Activated B cell treated with CpG ODN at 0.5 μM for 24 hours (primary cell): ENCODE results near the gene TBXAS1. TPM values are rescaled to one million over a fixed set of nuclear protein-coding genes. Genes with fewer than 3 reads are reported as not detected.

Source experiments
- ATAC-seq: fragments of 200-7000 bp; cut with Tn5 transposase; one replicate; pipeline ENCODE4 v1.10.0; 2021; ENCODE audit warnings: low read depth, mild to moderate bottlenecking, moderate library complexity
- CTCF ChIA-PET: fragments of 350-600 bp; sonication (Branson Sonifier 250); formaldehyde crosslinking; loops from one replicate; lab custom pipeline; 2021; ENCODE audit warnings: antibody characterized with exemption; lab: Charles Lee
- POLR2A ChIA-PET: fragments of 350-600 bp; sonication (Branson Sonifier 250); formaldehyde crosslinking; loops from one replicate; lab custom pipeline; 2021; ENCODE audit warnings: antibody characterized with exemption; lab: Charles Lee
- DNase-seq: peaks from one replicate; pipeline ENCODE4 v3.0.0; 2022
- H3K27ac Mint-ChIP-seq: one replicate; pipeline ENCODE4 v1.8.0; 2020; ENCODE audit warnings: mixed read lengths
- H3K27me3 Mint-ChIP-seq: one replicate; pipeline ENCODE4 v1.8.0; 2021; ENCODE audit warnings: mixed read lengths
- H3K36me3 Mint-ChIP-seq: one replicate; pipeline ENCODE4 v1.8.0; 2021; ENCODE audit warnings: low read depth, mixed read lengths
- H3K4me1 Mint-ChIP-seq: one replicate; pipeline ENCODE4 v1.8.0; 2021; ENCODE audit warnings: mixed read lengths
- H3K4me3 Mint-ChIP-seq: one replicate; pipeline ENCODE4 v1.8.0; 2020; ENCODE audit warnings: mild to moderate bottlenecking, mixed read lengths
- H3K9me3 Mint-ChIP-seq: one replicate; pipeline ENCODE4 v1.8.0; 2020; ENCODE audit warnings: mixed read lengths
- intact Hi-C: fragments of 100-400 bp; cut with micrococcal nuclease; formaldehyde crosslinking; loops from one replicate; pipeline ENCODE4 v1.15.1; 2024
- total RNA-seq: library from RNA; stranded (reverse); gene quantifications from 2 replicates; pipeline ENCODE4 v1.2.3, GENCODE V29; 2022
- TF ChIP-seq, protein P1 (sequence below): fragments of 200-600 bp; IDR thresholded peaks from one replicate; pipeline ENCODE4 v1.8.0; 2022; ENCODE audit warnings: antibody characterized with exemption, mild to moderate bottlenecking

Gene TBXAS1
- 2.0 and 3.8 TPM in 2 replicates for total RNA-seq

DNA sequence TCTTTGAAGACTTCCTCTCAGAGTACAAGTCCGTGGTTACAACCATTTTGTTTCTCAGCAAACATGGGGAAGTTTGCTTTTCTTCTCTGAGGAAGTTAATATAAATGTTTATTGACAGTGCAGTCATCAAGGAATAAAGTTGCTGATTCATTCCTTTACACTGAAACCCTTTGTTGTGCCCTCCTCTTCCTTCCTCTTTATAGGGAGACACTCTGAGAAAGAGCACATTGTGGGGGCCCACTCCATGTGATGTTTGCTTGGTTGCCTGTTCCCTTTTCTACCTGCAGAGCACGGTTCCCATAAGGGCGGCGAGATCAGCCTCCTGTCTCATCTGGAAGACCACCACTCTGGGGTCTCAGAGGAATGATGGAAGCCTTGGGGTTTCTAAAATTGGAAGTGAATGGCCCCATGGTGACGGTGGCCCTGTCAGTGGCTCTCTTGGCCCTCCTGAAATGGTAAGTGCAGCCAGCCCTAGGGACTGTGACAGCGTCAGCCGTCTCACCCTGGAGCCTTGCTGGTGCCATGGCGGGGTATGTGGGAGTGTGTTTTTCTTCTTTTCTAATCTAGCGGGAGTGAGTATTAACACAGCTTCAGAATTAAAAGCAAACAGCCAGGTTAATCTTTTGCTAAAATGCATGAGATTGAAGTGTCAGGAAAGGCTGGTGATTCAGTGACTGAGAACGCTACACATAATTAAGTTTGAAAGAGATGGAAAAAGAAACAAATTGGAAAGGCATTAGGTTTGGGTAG, at the start of gene TBXAS1:
Gene TBXAS1 (plus strand): TSS at position 240 of the 750 bp plus-strand sequence. CDS start 127 bp downstream, at position 367.
- no peak for DNase-seq
- peak within 1 kb of the TSS; percentile 76 for H3K27ac Mint-ChIP-seq
- peaks cover 34% of the 10 kb centered on the region for H3K4me1 Mint-ChIP-seq

DNA sequence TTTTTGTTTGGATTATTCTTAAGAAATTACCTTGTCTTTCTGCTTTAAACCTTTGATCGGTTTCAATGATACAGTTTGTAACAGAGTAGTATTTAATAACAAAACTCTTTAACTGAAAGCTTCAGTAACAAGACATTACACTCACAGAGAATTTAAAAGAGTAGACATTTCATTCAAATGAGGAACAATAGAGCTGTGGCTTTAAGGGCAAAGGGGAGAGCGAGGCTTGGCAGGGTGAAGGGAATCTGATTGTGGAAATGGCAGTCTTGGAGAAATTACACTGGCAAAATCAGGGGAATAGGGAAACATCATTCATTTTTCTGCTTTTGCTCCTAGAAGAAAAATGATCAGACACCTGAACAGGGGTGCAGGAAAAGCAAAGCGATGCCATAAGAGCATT, 46.1 kb upstream of the TBXAS1 start:
- ATAC-seq (no peak), DNase-seq (no peak)
- intact Hi-C loops, result no loop called here

More for the DNA sequence above, at the start of gene TBXAS1:
- Mint-ChIP-seq H3K36me3 (no peaks in the 10 kb centered on the region), H3K9me3 (peaks cover 8% of the 10 kb centered on the region), H3K4me3 (peak within 1 kb of the TSS; percentile 74), H3K27me3 (no peaks in the 10 kb centered on the region)
- intact Hi-C loops, result loop anchor here (2.0 kb wide), 1 partner anchor 52 kb away; the partner anchor contains the start of gene HIPK2
- TF ChIP-seq, protein P1, sequence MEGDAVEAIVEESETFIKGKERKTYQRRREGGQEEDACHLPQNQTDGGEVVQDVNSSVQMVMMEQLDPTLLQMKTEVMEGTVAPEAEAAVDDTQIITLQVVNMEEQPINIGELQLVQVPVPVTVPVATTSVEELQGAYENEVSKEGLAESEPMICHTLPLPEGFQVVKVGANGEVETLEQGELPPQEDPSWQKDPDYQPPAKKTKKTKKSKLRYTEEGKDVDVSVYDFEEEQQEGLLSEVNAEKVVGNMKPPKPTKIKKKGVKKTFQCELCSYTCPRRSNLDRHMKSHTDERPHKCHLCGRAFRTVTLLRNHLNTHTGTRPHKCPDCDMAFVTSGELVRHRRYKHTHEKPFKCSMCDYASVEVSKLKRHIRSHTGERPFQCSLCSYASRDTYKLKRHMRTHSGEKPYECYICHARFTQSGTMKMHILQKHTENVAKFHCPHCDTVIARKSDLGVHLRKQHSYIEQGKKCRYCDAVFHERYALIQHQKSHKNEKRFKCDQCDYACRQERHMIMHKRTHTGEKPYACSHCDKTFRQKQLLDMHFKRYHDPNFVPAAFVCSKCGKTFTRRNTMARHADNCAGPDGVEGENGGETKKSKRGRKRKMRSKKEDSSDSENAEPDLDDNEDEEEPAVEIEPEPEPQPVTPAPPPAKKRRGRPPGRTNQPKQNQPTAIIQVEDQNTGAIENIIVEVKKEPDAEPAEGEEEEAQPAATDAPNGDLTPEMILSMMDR, result no peak
- ATAC-seq, result peak; percentile 73
- CTCF ChIA-PET, result no interaction called here
- POLR2A ChIA-PET, result no interaction called here

DNA sequence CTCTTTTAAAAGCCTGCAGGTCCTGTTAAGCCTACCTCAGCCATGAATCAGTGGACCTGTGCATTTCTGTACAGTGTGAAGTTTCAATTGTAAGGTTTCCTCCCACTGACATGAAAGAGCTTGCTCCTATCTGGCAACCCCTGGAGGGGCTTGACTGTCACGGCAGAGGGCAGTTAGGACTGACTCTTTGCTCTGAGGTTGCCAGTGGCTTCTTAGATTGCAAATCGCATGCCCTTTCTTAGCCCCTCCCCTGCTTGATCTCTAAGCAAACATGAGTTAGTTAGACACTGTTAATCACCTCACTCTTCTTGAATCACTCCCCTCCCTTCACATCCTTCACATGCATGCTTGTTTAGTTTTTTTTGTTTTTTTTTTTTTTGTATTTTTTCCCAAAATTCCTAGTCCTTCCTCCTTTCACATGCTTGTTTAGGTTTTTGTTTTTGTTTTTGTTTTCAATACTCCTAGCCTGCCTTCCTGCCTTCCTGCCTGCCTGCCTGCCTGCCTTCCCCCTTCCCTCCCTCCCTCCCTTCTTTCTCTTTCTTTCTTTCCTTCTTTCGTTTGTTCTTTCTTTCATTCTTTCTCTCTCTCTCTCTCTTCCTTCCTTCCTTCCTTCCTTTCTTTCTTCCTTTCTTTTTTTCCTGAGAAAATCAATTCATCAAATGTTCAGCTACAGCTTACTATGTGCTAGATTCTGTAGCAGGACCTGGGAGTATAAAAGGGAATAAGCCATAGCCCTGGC, 45.2 kb upstream of the TBXAS1 start:
- Mint-ChIP-seq H3K4me1 (peaks cover 4% of the 10 kb centered on the region), H3K27ac (no peak overlapping the region), H3K9me3 (no peaks in the 10 kb centered on the region), H3K4me3 (no peak overlapping the region), H3K27me3 (peaks cover 3% of the 10 kb centered on the region), H3K36me3 (no peaks in the 10 kb centered on the region)
- TF ChIP-seq, protein P1, result no peak
- POLR2A ChIA-PET, result no interaction called here
- intact Hi-C loops, result no loop called here
- CTCF ChIA-PET, result no interaction called here
- ATAC-seq (no peak), DNase-seq (no peak)

More for the DNA sequence above, 46.1 kb upstream of the TBXAS1 start:
- H3K27me3 Mint-ChIP-seq, result peaks cover 3% of the 10 kb centered on the region
- POLR2A ChIA-PET, result no interaction called here
- H3K4me1 Mint-ChIP-seq, result peaks cover 7% of the 10 kb centered on the region
- peaks cover 2% of the 10 kb centered on the region for H3K36me3 Mint-ChIP-seq
- no peaks in the 10 kb centered on the region for H3K9me3 Mint-ChIP-seq
- TF ChIP-seq, protein P1, result no peak
- no peak overlapping the region for H3K4me3 Mint-ChIP-seq
- CTCF ChIA-PET, result no interaction called here
- H3K27ac Mint-ChIP-seq, result no peak overlapping the region

DNA sequence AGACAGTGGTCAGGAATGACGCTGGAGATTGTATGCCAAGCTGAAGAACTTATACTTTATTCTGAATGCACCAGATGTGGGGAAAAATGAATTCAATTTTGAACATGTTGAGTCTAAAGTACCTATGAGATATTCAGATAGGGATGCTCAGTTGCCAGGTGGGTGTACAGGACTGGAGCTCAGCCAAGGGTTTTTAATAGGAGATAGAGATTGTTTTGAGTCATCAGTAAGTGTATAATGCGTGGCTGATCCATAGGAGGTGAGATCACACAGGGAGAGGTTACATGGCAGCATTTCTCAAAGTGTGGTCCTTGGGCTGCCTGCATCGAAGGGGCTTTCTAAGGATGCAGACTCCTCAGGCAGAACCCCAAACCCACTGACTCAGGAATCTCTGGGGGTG, 44.4 kb upstream of the TBXAS1 start:
- TF ChIP-seq, protein P1, result no peak
- ChIA-PET CTCF (no interaction called here), POLR2A (no interaction called here)
- Mint-ChIP-seq H3K27ac (no peak overlapping the region), H3K36me3 (no peaks in the 10 kb centered on the region), H3K9me3 (no peaks in the 10 kb centered on the region), H3K4me1 (no peaks in the 10 kb centered on the region), H3K4me3 (no peak overlapping the region), H3K27me3 (no peaks in the 10 kb centered on the region)
- ATAC-seq (no peak), DNase-seq (no peak)
- intact Hi-C loops, result no loop called here

DNA sequence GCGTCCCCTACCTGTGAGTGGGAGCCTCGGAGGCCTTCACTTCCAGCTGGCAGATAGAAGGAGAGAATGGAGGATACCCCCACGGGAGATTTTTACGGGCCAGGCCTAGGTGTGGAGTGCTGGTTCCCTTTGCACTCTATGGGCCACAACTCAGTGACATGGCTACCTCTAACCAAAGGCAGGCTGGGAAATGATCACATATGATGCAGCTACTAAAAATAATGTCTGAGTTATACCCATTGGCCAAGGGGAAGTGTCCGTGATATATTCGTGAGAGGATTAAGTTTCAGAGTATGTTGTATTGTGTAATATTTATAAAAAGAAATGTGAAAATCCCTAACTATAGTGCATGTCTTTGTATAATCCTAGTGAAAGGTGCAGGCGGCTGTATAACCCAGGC, 37.7 kb upstream of the TBXAS1 start:
- TF ChIP-seq, protein P1, result no peak
- no peaks in the 10 kb centered on the region for H3K27me3 Mint-ChIP-seq
- intact Hi-C loops, result no loop called here
- ATAC-seq (no peak), DNase-seq (no peak)
- H3K36me3 Mint-ChIP-seq, result no peaks in the 10 kb centered on the region
- POLR2A ChIA-PET, result no interaction called here
- H3K4me3 Mint-ChIP-seq, result no peak overlapping the region
- peaks cover 7% of the 10 kb centered on the region for H3K9me3 Mint-ChIP-seq
- no peaks in the 10 kb centered on the region for H3K4me1 Mint-ChIP-seq
- CTCF ChIA-PET, result no interaction called here
- H3K27ac Mint-ChIP-seq, result no peak overlapping the region
